D721Med (cell line): Measurements from ENCODE around the gene MLC1.

Source experiments
- DNase-seq: peaks from one replicate; pipeline ENCODE4 v3.0.0; 2011; ENCODE audit warnings: low spot score; ENCODE audit not compliant: insufficient read length
- FAIRE-seq: peaks from 2 replicates; lab custom pipeline; 2011; peaks lifted over from hg19 to GRCh38; lab: Jason Lieb, UNC
- TF ChIP-seq, protein P1 (sequence below): IDR thresholded peaks from 2 replicates; pipeline ENCODE4 v1.5.1; 2012; ENCODE audit warnings: mild to moderate bottlenecking, control low read depth; ENCODE audit not compliant: insufficient read depth; ENCODE audit errors: missing control alignments

MLC1 gene

DNA sequence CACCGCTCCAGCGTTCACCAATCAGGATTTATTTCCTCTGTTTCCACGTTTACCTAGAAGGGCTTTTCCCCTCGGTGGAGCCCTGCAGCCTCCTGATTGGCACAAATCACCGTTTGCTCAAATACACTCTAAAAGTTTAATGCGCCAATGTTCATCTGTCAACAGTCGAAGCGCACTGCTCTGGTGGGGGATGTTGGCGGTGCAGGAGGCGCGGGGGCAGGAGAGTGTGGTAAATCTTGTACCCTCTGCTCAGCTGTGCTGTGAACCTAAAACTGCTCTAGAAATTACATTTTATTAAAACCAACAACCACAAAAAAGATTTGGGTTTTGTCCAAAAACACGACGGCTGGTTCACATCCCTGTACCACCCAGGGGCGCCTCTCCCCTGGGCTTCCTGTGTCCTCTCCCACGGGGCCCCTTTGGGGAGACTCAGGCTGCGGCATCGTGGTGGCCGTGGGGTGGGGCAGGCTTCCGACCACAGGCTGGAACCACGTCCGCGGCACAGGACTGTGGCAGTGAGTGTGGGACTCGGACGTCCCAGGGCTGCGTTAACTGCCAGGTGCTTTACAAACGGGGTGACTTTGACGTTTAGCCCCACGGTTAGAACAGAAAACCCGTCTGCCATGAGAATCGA is 40.6 kb downstream of the MLC1 start:
- TF ChIP-seq, protein P1, sequence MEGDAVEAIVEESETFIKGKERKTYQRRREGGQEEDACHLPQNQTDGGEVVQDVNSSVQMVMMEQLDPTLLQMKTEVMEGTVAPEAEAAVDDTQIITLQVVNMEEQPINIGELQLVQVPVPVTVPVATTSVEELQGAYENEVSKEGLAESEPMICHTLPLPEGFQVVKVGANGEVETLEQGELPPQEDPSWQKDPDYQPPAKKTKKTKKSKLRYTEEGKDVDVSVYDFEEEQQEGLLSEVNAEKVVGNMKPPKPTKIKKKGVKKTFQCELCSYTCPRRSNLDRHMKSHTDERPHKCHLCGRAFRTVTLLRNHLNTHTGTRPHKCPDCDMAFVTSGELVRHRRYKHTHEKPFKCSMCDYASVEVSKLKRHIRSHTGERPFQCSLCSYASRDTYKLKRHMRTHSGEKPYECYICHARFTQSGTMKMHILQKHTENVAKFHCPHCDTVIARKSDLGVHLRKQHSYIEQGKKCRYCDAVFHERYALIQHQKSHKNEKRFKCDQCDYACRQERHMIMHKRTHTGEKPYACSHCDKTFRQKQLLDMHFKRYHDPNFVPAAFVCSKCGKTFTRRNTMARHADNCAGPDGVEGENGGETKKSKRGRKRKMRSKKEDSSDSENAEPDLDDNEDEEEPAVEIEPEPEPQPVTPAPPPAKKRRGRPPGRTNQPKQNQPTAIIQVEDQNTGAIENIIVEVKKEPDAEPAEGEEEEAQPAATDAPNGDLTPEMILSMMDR = no peak
- DNase-seq = no peak
- FAIRE-seq = no peak

DNA sequence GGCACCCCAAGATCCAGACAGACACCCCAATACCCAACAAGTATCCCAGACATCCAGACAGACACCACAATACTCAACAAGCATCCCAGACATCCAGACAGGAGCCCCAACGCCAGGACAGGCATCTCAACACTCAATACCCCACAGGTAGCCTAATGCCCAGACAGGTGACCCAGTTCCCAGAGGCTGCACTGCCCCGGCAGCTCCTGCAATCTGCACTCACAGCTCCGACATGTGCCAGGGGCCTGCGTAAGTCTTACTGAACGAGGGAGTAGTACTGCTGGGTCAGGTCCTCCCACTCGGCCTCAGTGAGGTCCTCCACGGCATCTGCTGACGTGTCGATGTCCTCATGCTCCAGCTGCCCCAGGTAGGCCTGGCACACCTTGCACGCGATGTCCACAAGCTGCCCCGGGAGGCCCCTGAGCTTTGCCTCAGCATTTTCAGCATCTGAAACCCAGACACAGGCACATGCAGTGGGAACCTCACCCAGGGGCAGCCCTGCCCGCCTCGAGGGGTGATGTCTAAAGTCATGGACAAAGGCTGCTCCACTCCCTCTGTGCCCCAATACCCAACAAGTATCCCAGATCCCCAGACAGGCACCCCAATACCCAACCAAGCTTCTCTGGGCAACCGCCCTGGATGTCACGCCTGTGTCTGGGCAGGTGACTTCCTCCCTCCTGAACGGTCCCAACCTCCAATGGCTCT is 43.7 kb downstream of the MLC1 start:
- TF ChIP-seq, protein P1 = no peak
- FAIRE-seq (no peak), DNase-seq (no peak)

DNA sequence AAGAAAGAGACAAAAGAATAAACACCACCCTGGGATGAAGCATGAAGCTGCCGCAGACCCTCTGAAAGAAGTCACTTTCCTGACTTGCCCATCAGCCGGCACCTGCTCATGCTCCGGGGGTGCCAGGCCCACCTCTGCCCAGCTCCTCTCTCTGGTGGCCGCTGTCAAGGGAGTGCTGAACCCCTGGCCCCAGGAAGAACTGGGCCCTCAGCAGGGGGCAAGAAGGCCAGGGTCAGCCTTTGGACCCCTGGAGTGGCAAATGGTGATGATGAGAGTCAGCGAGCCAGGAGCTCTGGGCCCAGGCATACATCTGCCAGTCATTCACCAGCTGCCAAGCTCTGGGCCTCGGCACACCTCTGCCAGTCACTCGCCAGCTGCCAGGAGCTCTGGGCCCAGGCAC is 44.5 kb downstream of the MLC1 start:
- no peak for DNase-seq
- no peak for FAIRE-seq

DNA sequence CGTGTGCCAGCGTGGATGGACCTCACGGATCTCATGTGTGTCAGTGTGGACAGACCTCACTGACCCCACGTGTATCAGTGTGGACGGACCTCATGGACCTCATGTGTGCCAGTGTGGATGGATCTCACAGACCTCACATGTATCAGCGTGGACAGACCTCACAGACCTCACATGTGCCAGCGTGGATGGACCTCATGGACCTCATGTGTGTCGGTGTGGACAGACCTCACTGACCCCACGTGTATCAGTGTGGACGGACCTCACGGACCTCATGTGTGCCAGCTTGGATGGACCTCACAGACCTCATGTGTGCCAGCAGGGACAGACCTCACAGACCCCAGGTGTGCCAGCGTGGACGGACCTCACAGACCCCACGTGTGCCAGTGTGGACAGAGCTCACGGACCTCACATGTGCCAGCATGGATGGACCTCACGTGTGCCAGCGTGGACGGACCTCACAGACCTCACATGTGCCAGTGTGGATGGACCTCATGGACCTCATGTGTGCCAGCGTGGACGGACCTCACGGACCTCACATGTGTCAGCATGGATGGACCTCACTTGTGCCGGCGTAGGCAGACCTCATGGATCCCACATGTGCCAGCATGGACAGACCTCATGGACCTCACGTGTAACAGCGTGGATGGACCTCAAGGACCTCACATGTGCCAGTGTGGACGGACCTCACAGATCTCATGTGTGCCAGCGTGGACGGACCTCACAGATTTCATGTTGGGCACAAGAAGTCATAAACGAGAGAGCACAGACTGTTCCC is 45.4 kb downstream of the MLC1 start:
- TF ChIP-seq, protein P1 = no peak
- FAIRE-seq = no peak
- DNase-seq = no peak

More for the DNA sequence above, 44.5 kb downstream of the MLC1 start:
- TF ChIP-seq, protein P1 = no peak

DNA sequence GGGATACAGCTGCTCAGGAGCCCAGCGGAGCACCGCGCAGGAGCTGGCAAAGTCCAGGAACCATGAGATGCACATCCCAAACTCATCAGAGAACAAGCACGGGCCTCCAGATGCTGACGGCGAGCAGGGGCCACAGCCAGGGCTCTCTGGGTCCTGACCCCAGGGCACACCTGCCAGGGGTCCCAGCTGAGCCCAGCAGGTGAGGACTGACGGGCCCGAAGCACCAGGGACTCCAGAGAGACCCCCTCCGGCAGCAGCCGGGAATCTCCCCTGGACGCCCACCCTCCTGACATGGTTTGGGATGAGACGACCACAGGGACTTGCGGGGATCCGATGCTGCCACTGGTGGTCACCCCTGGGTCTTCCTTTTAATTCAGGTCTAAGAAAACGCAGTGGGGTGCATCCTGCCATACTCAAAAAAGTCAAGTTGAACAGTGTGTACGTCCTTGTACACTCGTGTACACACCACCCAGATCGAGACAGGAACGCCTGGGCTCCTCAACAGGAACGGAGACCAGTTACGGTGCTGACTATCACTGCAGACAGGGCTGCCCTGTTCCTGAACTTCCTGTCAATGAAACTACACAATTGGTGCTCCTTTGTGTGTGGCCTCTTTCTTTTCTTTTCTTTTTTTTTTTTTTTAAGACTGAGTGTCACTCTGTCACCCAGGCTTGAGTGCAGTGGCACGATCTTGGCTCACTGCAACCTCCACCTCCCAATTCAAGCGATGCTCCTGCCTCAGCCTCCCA is 49.1 kb downstream of the MLC1 start:
- TF ChIP-seq, protein P1 = no peak
- no peak for DNase-seq
- FAIRE-seq = no peak

DNA sequence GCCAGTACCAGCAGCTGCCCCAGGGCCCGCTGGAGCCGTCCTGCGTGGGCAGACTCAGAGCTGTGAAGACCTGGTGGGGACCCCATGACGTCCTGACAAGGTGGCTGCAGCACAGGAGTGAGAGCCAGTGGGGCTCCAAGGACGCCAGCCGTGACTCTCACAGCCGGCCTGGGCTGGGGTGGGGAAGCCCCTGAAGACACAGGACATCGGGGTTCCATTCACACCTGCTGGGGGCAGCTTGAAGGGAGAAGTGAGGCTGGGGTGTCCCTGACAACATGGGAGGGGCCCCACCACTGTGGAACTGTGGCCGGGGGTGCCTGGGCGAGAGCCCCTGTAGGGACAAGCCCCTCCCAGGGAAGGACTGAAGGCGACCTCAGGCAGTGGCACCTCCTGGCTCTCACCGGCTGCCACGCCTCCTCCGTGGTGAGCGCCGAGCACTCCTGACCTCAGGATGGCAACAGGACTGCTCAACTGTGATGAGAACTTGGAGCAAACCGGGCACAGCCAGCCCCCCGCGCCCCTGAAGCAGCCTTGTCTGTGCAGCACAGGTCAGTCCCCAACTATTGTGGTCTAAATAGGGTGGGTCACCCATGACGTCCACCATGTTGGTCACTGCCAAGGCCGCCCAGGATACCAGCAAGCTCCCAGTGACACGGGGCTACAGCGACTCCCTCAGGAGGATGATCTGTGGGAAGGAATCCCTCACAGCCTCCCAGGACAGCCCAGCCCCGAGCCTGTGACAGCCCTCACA is 49.9 kb downstream of the MLC1 start:
- FAIRE-seq (no peak), DNase-seq (no peak)
- TF ChIP-seq, protein P1 = no peak
